Nucleus accumbens (tissue), 56 donors: Measurements from ENCODE around the gene SCIMP.
A peak's percentile ranks its signal among the peaks of the same experiment; 100 is the strongest.

ENCODE experiments used
- DNase-seq, 56 donors: peaks; one replicate each; lab custom pipeline; 2025; lab: John Stamatoyannopoulos, UW

The SCIMP gene

GRCh38 chr17:5234645-5235576, at the start of gene SCIMP:
TSS of gene SCIMP (minus strand) at chr17:5234860. CDS start at chr17:5234755, 105 bp downstream.
- peak in 17 of 56 donors; percentile 6 to 36 (median 14) for DNase-seq

GRCh38 chr17:5283571-5284315, 49.1 kb upstream of the SCIMP start:
- DNase-seq: no peak

GRCh38 chr17:5282642-5283217, 48.1 kb upstream of the SCIMP start:
- peak in 42 of 56 donors; percentile 2 to 61 (median 33) for DNase-seq

- DNase-seq: peak in 54 of 56 donors; percentile 36 to 93 (median 80)
Measured at GRCh38 chr17:5281814-5282641, 47.4 kb upstream of the SCIMP start, which contains the start of gene RABEP1. TSS of gene RABEP1 (plus strand) at chr17:5282284. CDS start at chr17:5282487, 203 bp downstream.

- no peak for DNase-seq
Measured at GRCh38 chr17:5272322-5272721, 37.7 kb upstream of the SCIMP start.

GRCh38 chr17:5269241-5269960, 34.7 kb upstream of the SCIMP start:
- DNase-seq: no peak

GRCh38 chr17:5264893-5265292, 30.2 kb upstream of the SCIMP start:
- no peak for DNase-seq

GRCh38 chr17:5263441-5263840, 28.8 kb upstream of the SCIMP start:
- no peak for DNase-seq

- DNase-seq: no peak
Measured at GRCh38 chr17:5262416-5262991, 27.8 kb upstream of the SCIMP start.

- no peak for DNase-seq
Measured at GRCh38 chr17:5260542-5260941, 25.9 kb upstream of the SCIMP start.

- DNase-seq: no peak
Measured at GRCh38 chr17:5257124-5257523, 22.5 kb upstream of the SCIMP start.

- DNase-seq: peak in 6 of 56 donors; percentile 2 to 22 (median 6)
Measured at GRCh38 chr17:5254903-5255521, 20.4 kb upstream of the SCIMP start.

GRCh38 chr17:5254414-5254813, 19.8 kb upstream of the SCIMP start:
- peak in 7 of 56 donors; percentile 2 to 19 (median 8) for DNase-seq

GRCh38 chr17:5249615-5250014, 15.0 kb upstream of the SCIMP start:
- DNase-seq: peak in 34 of 56 donors; percentile 6 to 77 (median 38)

- no peak for DNase-seq
Measured at GRCh38 chr17:5248821-5249479, 14.3 kb upstream of the SCIMP start.

GRCh38 chr17:5247621-5248020, 13.0 kb upstream of the SCIMP start:
- DNase-seq: no peak

GRCh38 chr17:5241861-5242671, 7.4 kb upstream of the SCIMP start:
- DNase-seq: no peak
